Measurements from ENCODE around the gene CHST8. TPM values are rescaled to one million over a fixed set of nuclear protein-coding genes. Genes with fewer than 3 reads are reported as not detected.
A peak's percentile ranks its signal among the peaks of the same experiment; 100 is the strongest.
"Not testable (repeated sequence)": the region's sequence is repeated elsewhere in the genome, so short reads cannot be mapped to it uniquely, and the experiment has no call there.

CHST8 gene
- total RNA-seq = not detected
- long read RNA-seq = 0 reads

GRCh38 chr19:33621811-33622504, at the start of gene CHST8:
CHST8 (plus strand) TSS chr19:33621953; CDS start chr19:33689262, 67,309 bp downstream.
- intact Hi-C loops (cut with DNase I) = no loop called here
- DNase-seq = peak; percentile 60
- ATAC-seq (ENCODE audit: poor library complexity) = peak; percentile 93

GRCh38 chr19:33572929-33573328, 48.8 kb upstream of the CHST8 start:
- DNase-seq = no peak
- intact Hi-C loops (cut with DNase I) = no loop called here
- no peak for ATAC-seq (ENCODE audit: poor library complexity)

GRCh38 chr19:33574824-33575223, 46.9 kb upstream of the CHST8 start:
- intact Hi-C loops (cut with DNase I) = no loop called here
- DNase-seq = no peak
- ATAC-seq (ENCODE audit: poor library complexity) = no peak

GRCh38 chr19:33578697-33579096, 43.1 kb upstream of the CHST8 start:
- intact Hi-C loops (cut with DNase I) = no loop called here
- DNase-seq (no peak), ATAC-seq (ENCODE audit: poor library complexity) (no peak)

- intact Hi-C loops (cut with DNase I) = no loop called here
- DNase-seq (no peak), ATAC-seq (ENCODE audit: poor library complexity) (no peak)
These were observed 41.6 kb upstream of the CHST8 start for GRCh38 chr19:33580026-33580644.

- intact Hi-C loops (cut with DNase I) = no loop called here
- ATAC-seq (ENCODE audit: poor library complexity) = no peak
- no peak for DNase-seq
These were observed 41.1 kb upstream of the CHST8 start for GRCh38 chr19:33580645-33581037.

GRCh38 chr19:33582914-33583313, 38.8 kb upstream of the CHST8 start:
- intact Hi-C loops (cut with DNase I) = no loop called here
- DNase-seq (no peak), ATAC-seq (ENCODE audit: poor library complexity) (no peak)

- intact Hi-C loops (cut with DNase I) = no loop called here
- DNase-seq = no peak
- ATAC-seq (ENCODE audit: poor library complexity) = no peak
These were observed 34.6 kb upstream of the CHST8 start for GRCh38 chr19:33587150-33587549.

- ATAC-seq (ENCODE audit: poor library complexity) (no peak), DNase-seq (no peak)
- intact Hi-C loops (cut with DNase I) = no loop called here
These were observed 31.5 kb upstream of the CHST8 start for GRCh38 chr19:33590224-33590623.

- DNase-seq (no peak), ATAC-seq (ENCODE audit: poor library complexity) (no peak)
- intact Hi-C loops (cut with DNase I) = no loop called here
These were observed 26.0 kb upstream of the CHST8 start for GRCh38 chr19:33595783-33596182.

- intact Hi-C loops (cut with DNase I) = no loop called here
- no peak for DNase-seq
- ATAC-seq (ENCODE audit: poor library complexity) = no peak
These were observed 20.2 kb upstream of the CHST8 start for GRCh38 chr19:33601583-33601982.

GRCh38 chr19:33602576-33603204, 19.1 kb upstream of the CHST8 start:
- DNase-seq (no peak), ATAC-seq (ENCODE audit: poor library complexity) (no peak)
- intact Hi-C loops (cut with DNase I) = no loop called here

- DNase-seq (no peak), ATAC-seq (ENCODE audit: poor library complexity) (no peak)
- intact Hi-C loops (cut with DNase I) = no loop called here
These were observed 18.4 kb upstream of the CHST8 start for GRCh38 chr19:33603377-33603776.

GRCh38 chr19:33604651-33605050, 17.1 kb upstream of the CHST8 start:
- ATAC-seq (ENCODE audit: poor library complexity) (no peak), DNase-seq (no peak)
- intact Hi-C loops (cut with DNase I) = no loop called here

GRCh38 chr19:33605803-33606295, 15.9 kb upstream of the CHST8 start:
- ATAC-seq (ENCODE audit: poor library complexity); DNase-seq; intact Hi-C loops (cut with DNase I): not testable (repeated sequence)

GRCh38 chr19:33606556-33606955, 15.2 kb upstream of the CHST8 start:
- ATAC-seq (ENCODE audit: poor library complexity) = no peak
- intact Hi-C loops (cut with DNase I) = no loop called here
- DNase-seq = no peak

- DNase-seq (no peak), ATAC-seq (ENCODE audit: poor library complexity) (no peak)
- intact Hi-C loops (cut with DNase I) = no loop called here
These were observed 12.4 kb upstream of the CHST8 start for GRCh38 chr19:33609353-33609752.

- DNase-seq (no peak), ATAC-seq (ENCODE audit: poor library complexity) (no peak)
- intact Hi-C loops (cut with DNase I) = no loop called here
These were observed 11.2 kb upstream of the CHST8 start for GRCh38 chr19:33610588-33610987.

- DNase-seq (no peak), ATAC-seq (ENCODE audit: poor library complexity) (no peak)
- intact Hi-C loops (cut with DNase I) = no loop called here
These were observed 8.7 kb upstream of the CHST8 start for GRCh38 chr19:33612928-33613619.
